Measurements from ENCODE around the gene FMNL2. TPM values are rescaled to one million over a fixed set of nuclear protein-coding genes. Genes with fewer than 3 reads are reported as not detected.

FMNL2 gene
- total RNA-seq, 1 experiment from 2014 or later: 33.6 TPM

DNA sequence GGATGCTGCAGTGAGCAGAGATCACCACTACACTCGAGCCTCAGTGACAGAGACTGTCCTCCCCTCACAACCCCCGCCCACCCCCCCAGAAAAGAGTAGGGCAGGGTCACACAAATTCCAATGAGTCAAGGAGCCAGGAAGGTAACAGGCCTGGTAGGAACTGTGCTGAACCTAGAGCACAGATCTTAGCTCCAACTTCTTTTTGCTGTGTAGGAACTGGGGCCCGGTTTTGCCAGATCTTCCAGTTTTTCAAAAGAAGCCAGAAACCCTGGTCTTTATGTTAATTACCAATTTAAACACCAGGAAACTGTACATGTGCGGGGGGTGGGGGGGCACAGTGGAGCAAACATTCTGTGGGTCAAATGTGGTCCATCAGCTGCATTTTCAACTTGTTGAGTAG lies 311.3 kb downstream of the FMNL2 start:
- Histone ChIP-seq H3T11ph (ENCODE audit: low read length) (no peak overlapping the region), H3K79me2 (ENCODE audit: insufficient read depth, low read length) (no peaks in the 10 kb centered on the region), H3K18ac (ENCODE audit: insufficient read length, low read depth, low read length) (no peak overlapping the region), H4K91ac (ENCODE audit: insufficient read length, low read depth, low read length) (no peak overlapping the region), H2AK5ac (ENCODE audit: insufficient read length, low read length) (no peak overlapping the region), H3K4me1 (ENCODE audit: insufficient read depth, low read length) (peaks cover 3% of the 10 kb centered on the region; the same call in 1 of the 2 replicates), H3K9me3 (ENCODE audit: control insufficient read depth, low read depth, low read length) (no peaks in the 10 kb centered on the region), H2AFZ (ENCODE audit: low read length) (no peak overlapping the region), H3K27ac (ENCODE audit: insufficient read length, low read depth, low read length) (no peak overlapping the region), H2BK20ac (ENCODE audit: low read depth, low read length, poor library complexity, severe bottlenecking) (no peak overlapping the region), H3K9ac (ENCODE audit: extremely low read depth, insufficient read length, low read length) (no peak overlapping the region), H3K4ac (ENCODE audit: low read depth, low read length) (no peak overlapping the region), H3K23me2 (ENCODE audit: insufficient read length, low read depth, low read length, poor library complexity, severe bottlenecking) (no peaks in the 10 kb centered on the region), H4K5ac (ENCODE audit: insufficient read length, low read depth, low read length) (no peak overlapping the region), H4K8ac (replicated peaks; ENCODE audit: insufficient read length, low read depth, low read length) (no peak overlapping the region), H3K23ac (ENCODE audit: insufficient read length, low read depth, low read length) (no peak overlapping the region), H3K14ac (ENCODE audit: insufficient read depth, low read length) (no peak overlapping the region), H3K27me3 (ENCODE audit: insufficient read depth, low read length) (no peaks in the 10 kb centered on the region), H2BK12ac (ENCODE audit: insufficient read length, low read depth, low read length) (no peak overlapping the region), H3K4me2 (ENCODE audit: insufficient read depth, insufficient read length, low read length) (no peak overlapping the region), H4K20me1 (ENCODE audit: control insufficient read depth, insufficient read depth, insufficient read length) (no peaks in the 10 kb centered on the region), H3K56ac (ENCODE audit: insufficient read length, low read depth, low read length) (no peak overlapping the region), H2BK5ac (ENCODE audit: insufficient read length, low read length) (no peak overlapping the region), H3K79me1 (ENCODE audit: insufficient read depth, low read depth, low read length, poor library complexity, severe bottlenecking) (no peaks in the 10 kb centered on the region), H2BK15ac (ENCODE audit: low read depth, low read length) (no peak overlapping the region), H2BK120ac (ENCODE audit: low read depth, low read length, poor library complexity, severe bottlenecking) (no peak overlapping the region)
- H3K36me3 Mint-ChIP-seq (ENCODE audit: insufficient read depth in 1 of 3, low read depth in 3 of 3): peaks cover 8 to 37% (median 32%) of the 10 kb centered on the region in 3 experiments; a peak in 6 of 7 replicates
- no CpG with 5 or more reads among the region's 4 CpGs for whole genome bisulfite sequencing (ENCODE audit: extremely low coverage, insufficient read length, low lambda C conversion rate)
- H3K27ac Mint-ChIP-seq: no peak overlapping the region
- H3K4me3 Mint-ChIP-seq: no peak overlapping the region
- TF ChIP-seq, protein P1, sequence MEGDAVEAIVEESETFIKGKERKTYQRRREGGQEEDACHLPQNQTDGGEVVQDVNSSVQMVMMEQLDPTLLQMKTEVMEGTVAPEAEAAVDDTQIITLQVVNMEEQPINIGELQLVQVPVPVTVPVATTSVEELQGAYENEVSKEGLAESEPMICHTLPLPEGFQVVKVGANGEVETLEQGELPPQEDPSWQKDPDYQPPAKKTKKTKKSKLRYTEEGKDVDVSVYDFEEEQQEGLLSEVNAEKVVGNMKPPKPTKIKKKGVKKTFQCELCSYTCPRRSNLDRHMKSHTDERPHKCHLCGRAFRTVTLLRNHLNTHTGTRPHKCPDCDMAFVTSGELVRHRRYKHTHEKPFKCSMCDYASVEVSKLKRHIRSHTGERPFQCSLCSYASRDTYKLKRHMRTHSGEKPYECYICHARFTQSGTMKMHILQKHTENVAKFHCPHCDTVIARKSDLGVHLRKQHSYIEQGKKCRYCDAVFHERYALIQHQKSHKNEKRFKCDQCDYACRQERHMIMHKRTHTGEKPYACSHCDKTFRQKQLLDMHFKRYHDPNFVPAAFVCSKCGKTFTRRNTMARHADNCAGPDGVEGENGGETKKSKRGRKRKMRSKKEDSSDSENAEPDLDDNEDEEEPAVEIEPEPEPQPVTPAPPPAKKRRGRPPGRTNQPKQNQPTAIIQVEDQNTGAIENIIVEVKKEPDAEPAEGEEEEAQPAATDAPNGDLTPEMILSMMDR (conservative IDR thresholded peaks at IDR 0.05): no peak
- no peak for DNase-seq
- no peaks in the 10 kb centered on the region for H3K9me3 Mint-ChIP-seq
- H3K27me3 Mint-ChIP-seq (ENCODE audit: low read depth): no peaks in the 10 kb centered on the region
- H3K4me1 Mint-ChIP-seq: peaks cover 3 to 33% of the 10 kb centered on the region in 2 experiments; a peak in 3 of 4 replicates

All from H9 (cell line).